ENCODE results near the gene SCNN1B. TPM values are rescaled to one million over a fixed set of nuclear protein-coding genes. Genes with fewer than 3 reads are reported as not detected.

Gene SCNN1B
- total RNA-seq, 1 experiment from 2014 or later = not detected

DNA sequence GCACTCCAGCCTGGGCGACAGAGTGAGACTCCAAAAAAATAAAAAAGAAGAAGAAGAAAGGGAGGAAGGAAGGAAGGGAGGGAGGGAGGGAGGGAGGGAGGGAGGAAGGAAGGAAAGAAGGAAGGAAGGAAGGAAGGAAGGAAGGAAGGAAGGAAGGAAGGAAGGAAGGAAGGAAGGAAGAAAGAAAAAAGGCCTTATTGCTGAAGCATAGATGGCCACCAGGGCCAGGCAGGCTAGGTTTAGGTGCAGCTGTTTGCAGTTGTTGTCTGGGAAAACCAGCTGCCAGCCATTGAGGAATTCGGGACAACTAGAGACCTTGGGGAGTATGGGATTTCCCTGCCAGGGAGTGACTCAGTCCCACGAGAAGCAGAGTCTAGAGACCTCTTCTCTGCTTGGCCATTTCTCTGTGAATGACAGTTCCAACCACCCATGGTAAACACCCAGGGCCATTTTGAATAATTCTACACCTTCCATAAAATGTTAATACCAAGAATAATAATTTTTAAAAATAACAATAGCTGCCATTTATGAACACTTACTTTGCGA, 31.0 kb downstream of the SCNN1B start:
- POLR2A ChIA-PET = no interaction called here

DNA sequence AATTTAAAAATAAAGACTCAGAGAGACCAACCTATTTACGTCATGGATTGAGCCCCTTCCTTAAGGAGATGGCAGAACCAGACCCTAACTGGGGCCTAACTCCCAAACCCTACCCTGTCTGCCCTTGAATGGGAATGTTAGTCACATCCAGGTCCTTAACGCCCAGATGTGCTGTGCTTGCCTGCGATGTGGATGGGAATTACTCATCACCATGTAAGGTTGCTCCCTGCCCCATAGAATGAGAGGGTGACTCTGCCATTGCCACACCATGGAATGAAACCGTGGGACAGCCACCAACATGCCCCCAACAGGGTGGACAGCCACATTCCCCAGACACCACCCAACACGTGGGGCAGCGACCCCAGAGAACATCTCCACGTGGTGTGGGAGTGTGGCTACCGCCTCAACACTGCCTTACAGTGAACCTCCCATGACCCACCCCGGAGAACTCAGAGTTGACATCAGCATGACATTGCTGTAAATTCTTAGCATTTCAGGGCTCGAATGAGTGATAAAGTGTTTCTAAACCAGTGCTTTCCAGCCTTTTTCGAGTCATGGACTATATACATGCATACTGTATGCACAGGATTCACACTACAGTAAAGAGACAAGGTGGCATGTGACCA, 31.8 kb downstream of the SCNN1B start:
- no peak for DNase-seq
- no peak overlapping the region for H3K4me3 Mint-ChIP-seq (ENCODE audit: unreplicated experiment)
- no peaks in the 10 kb centered on the region for H3K4me1 Mint-ChIP-seq (ENCODE audit: low read depth, unreplicated experiment)
- ChIA-PET CTCF (no interaction called here), POLR2A (no interaction called here)
- H3K9me3 ChIP-seq = no peaks in the 10 kb centered on the region
- no TSS peak for BruUV-seq (replicated peaks)
- no peaks in the 10 kb centered on the region for H3K36me3 Mint-ChIP-seq (ENCODE audit: insufficient read depth, unreplicated experiment)
- H3K4me3 ChIP-seq (ENCODE audit: low read depth, low read length) = no peak overlapping the region
- H3K27ac Mint-ChIP-seq (ENCODE audit: unreplicated experiment) = no peak overlapping the region
- no peaks in the 10 kb centered on the region for H3K27me3 Mint-ChIP-seq (ENCODE audit: insufficient read depth, unreplicated experiment)
- intact Hi-C loops (cut with micrococcal nuclease; ENCODE audit: unreplicated experiment) = no loop called here
- no peaks in the 10 kb centered on the region for H3K9me3 Mint-ChIP-seq (ENCODE audit: unreplicated experiment)
- TF ChIP-seq CTCF (IDR thresholded peaks at IDR 0.05; ENCODE audit: insufficient read depth in 1 of 2, low read depth in 1 of 2, low read length in 1 of 2, severe bottlenecking in 1 of 2, unreplicated experiment in 1 of 2) = no peak
- H3K4me1 ChIP-seq = no peaks in the 10 kb centered on the region
- H3K27me3 ChIP-seq (replicated peaks; ENCODE audit: control insufficient read depth, insufficient read depth, low read length) = no peaks in the 10 kb centered on the region
- H3K36me3 ChIP-seq (ENCODE audit: control insufficient read depth, insufficient read depth, low read length) = no peaks in the 10 kb centered on the region

More for the DNA sequence above, 31.0 kb downstream of the SCNN1B start:
- H3K4me1 Mint-ChIP-seq (ENCODE audit: low read depth, unreplicated experiment) = no peaks in the 10 kb centered on the region
- no peaks in the 10 kb centered on the region for H3K4me1 ChIP-seq
- CTCF ChIA-PET = no interaction called here
- no peaks in the 10 kb centered on the region for H3K9me3 ChIP-seq
- H3K36me3 Mint-ChIP-seq (ENCODE audit: insufficient read depth, unreplicated experiment) = no peaks in the 10 kb centered on the region
- no peaks in the 10 kb centered on the region for H3K27me3 Mint-ChIP-seq (ENCODE audit: insufficient read depth, unreplicated experiment)
- H3K27me3 ChIP-seq (replicated peaks; ENCODE audit: control insufficient read depth, insufficient read depth, low read length) = no peaks in the 10 kb centered on the region
- no peaks in the 10 kb centered on the region for H3K36me3 ChIP-seq (ENCODE audit: control insufficient read depth, insufficient read depth, low read length)
- H3K9me3 Mint-ChIP-seq (ENCODE audit: unreplicated experiment) = no peaks in the 10 kb centered on the region
- H3K4me3 Mint-ChIP-seq (ENCODE audit: unreplicated experiment) = no peak overlapping the region
- DNase-seq = no peak
- no peak overlapping the region for H3K4me3 ChIP-seq (ENCODE audit: low read depth, low read length)
- H3K27ac Mint-ChIP-seq (ENCODE audit: unreplicated experiment) = no peak overlapping the region
- no TSS peak for BruUV-seq (replicated peaks)
- intact Hi-C loops (cut with micrococcal nuclease; ENCODE audit: unreplicated experiment) = no loop called here
- TF ChIP-seq CTCF (IDR thresholded peaks at IDR 0.05; ENCODE audit: insufficient read depth in 1 of 2, low read depth in 1 of 2, low read length in 1 of 2, severe bottlenecking in 1 of 2, unreplicated experiment in 1 of 2) = no peak

DNA sequence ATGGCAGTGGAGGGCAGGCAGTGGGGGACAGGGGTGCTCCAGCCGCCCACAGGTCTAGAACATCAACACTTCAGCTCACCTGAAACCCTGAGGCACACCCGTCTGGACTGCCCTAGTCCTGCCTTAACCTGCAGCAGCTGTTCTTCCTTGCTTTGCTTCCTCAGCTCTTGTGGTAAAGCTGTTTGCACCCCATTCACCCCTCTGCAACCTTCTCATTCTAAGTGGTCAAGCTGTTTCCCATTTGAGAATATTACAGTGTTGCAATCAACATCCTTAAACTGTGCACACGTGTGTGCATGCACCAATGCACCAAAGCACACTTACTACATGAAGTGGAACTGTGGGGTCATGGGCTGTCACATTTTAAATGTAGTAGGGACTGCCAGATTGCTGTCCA, 32.4 kb downstream of the SCNN1B start:
- intact Hi-C loops (cut with micrococcal nuclease; ENCODE audit: unreplicated experiment) = no loop called here
- H3K27me3 Mint-ChIP-seq (ENCODE audit: insufficient read depth, unreplicated experiment) = no peaks in the 10 kb centered on the region
- H3K4me1 Mint-ChIP-seq (ENCODE audit: low read depth, unreplicated experiment) = no peaks in the 10 kb centered on the region
- ChIA-PET CTCF (no interaction called here), POLR2A (no interaction called here)
- no peak overlapping the region for H3K4me3 Mint-ChIP-seq (ENCODE audit: unreplicated experiment)
- DNase-seq = no peak
- BruUV-seq (replicated peaks) = no TSS peak
- H3K4me3 ChIP-seq (ENCODE audit: low read depth, low read length) = no peak overlapping the region
- no peaks in the 10 kb centered on the region for H3K27me3 ChIP-seq (replicated peaks; ENCODE audit: control insufficient read depth, insufficient read depth, low read length)
- H3K9me3 Mint-ChIP-seq (ENCODE audit: unreplicated experiment) = no peaks in the 10 kb centered on the region
- H3K27ac Mint-ChIP-seq (ENCODE audit: unreplicated experiment) = no peak overlapping the region
- H3K9me3 ChIP-seq = no peaks in the 10 kb centered on the region
- no peaks in the 10 kb centered on the region for H3K36me3 ChIP-seq (ENCODE audit: control insufficient read depth, insufficient read depth, low read length)
- no peaks in the 10 kb centered on the region for H3K4me1 ChIP-seq
- no peaks in the 10 kb centered on the region for H3K36me3 Mint-ChIP-seq (ENCODE audit: insufficient read depth, unreplicated experiment)
- no peak for TF ChIP-seq CTCF (IDR thresholded peaks at IDR 0.05; ENCODE audit: insufficient read depth in 1 of 2, low read depth in 1 of 2, low read length in 1 of 2, severe bottlenecking in 1 of 2, unreplicated experiment in 1 of 2)
